GM19239 (cell line): ENCODE measurements around the gene SULT1E1.
"Not testable (repeated sequence)": the region's sequence is repeated elsewhere in the genome, so short reads cannot be mapped to it uniquely, and the experiment has no call there.

ENCODE experiments used
- DNase-seq: peaks from one replicate; pipeline ENCODE4 v3.0.0; 2011; ENCODE audit warnings: low spot score; ENCODE audit not compliant: insufficient read length
- FAIRE-seq: peaks from 2 replicates; lab custom pipeline; 2011; peaks lifted over from hg19 to GRCh38; lab: Jason Lieb, UNC

The SULT1E1 gene

DNA sequence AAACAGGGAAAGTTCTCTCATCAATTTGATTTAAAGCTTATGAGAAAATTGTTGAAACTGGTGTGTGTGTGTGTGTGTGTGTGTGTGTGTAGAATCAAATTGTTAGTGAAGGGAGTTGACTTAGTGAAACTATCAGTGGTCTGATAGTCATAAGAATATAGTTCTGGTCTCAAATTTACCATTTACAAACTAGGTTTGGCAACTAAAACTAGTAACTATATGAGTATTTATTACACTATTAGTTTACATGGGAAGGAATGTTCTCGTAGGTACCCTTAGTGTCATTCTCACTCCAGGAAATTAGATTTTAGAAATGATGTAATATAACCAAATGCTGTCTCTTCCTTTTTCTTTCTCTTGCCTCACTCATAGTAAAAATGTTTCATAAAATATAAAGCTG lies 11.9 kb downstream of the SULT1E1 start:
- FAIRE-seq (peak; percentile 40), DNase-seq (no peak)

DNA sequence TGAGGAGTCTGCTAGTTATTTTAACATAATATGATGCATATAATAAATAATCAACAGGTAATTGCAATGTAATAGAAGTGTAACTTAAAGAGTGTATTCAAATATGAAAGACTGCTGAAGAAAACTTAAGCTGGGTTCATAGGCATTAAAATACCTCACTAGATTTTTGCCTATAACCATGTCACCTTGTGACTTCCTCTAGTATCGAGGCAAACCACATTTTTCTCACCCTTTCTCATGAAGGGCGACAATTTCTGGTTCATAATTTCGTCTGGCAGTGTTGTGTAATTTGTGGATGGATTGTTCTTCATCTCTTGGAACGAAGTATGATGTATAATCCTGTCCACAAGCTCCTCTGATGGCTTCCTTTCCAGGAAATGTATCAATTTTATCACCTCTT lies 16.0 kb downstream of the SULT1E1 start:
- no peak for DNase-seq
- peak; percentile 72 for FAIRE-seq

DNA sequence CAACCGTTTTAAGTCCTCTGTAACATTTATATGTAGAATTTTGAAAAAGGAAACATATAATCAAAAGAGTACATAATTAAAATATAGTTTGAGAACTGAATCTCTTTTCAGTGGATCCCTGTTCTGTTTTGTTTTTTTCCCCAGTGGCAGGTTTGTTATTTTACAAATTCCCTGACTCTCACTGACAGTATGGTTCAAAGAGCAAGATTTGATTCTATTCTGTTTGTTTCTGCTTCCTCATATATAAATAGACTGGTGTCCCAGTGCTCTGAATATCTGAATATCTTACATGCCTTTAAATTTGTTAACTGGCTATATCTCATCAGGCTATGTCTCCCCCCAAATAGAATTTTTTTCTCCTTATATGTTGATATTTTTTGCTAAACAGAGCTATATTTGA lies 16.6 kb downstream of the SULT1E1 start:
- FAIRE-seq (no peak), DNase-seq (no peak)

DNA sequence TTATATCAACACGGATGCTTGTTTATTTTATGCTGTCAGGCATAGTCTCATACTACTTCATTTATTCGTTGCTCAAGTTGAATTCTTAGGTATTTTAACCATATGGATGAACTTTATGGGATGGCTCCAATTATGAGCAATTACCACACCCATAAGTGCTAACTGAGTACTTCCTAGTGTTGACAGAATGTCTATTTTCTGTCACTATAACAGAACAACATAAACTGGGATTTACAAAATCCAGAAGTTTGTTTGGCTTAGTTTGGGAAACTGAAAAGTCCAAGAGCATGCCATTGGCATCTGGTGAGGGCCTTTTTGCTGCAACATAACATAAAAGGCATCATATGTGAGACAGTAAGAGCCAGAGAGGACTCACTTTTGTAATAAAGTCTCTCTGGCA lies 21.0 kb downstream of the SULT1E1 start:
- FAIRE-seq = no peak
- no peak for DNase-seq

DNA sequence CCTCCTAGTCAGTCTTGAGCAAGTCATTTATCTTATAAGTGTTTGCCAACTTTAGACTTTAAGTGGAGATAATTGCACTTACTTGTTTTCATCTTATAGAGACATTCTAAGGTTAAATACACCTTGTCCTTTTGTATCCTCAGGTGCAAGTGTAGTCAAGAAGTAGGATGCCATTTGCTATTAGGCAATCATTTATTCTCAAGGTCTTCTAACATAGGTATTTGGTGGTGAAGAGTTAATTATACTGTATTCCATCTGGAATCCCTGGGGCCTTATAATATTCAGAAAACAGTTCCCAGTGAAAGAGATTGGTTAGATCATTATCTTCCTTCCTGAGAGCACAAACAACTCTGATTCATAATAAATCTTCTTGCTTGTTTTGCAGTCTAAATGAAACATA lies 23.7 kb downstream of the SULT1E1 start:
- DNase-seq (no peak), FAIRE-seq (no peak)

DNA sequence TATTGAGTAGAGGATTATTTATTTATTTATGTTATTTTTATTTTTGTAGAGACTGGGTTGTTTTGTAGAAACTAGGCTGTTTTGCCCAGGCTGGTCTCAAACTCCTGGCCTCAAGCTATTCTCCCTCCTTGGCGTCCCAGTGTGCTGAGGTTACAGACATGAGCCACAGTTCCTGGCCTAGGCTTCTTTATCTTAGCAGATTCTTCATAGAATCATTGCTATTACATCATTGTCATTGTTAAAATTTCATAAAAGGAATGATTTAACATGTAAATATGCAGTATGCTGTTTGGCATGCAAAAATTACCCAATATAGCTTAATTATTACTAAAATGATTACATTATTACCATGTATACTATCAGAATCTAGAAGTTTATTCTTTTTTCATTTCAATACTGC lies 24.2 kb downstream of the SULT1E1 start:
- FAIRE-seq (no peak), DNase-seq (no peak)

DNA sequence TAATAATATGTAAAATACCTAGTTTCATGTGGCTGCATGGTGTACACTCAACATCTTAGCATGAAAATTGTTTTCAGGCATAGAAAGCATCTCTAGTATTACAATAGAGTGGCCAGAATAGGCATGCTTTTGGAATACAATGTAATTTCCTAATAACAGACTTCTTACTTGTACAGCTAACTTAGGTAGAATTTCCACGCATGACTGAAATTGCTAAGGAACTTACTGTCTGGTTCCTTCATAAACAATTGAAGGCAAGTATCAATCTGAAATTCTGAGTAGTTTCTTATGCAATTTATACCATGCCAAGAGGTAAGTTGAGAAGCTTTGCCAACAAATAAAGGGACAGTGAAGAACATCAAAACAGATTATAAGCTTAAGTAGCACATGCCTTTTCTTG lies 26.7 kb downstream of the SULT1E1 start:
- no peak for DNase-seq
- no peak for FAIRE-seq

DNA sequence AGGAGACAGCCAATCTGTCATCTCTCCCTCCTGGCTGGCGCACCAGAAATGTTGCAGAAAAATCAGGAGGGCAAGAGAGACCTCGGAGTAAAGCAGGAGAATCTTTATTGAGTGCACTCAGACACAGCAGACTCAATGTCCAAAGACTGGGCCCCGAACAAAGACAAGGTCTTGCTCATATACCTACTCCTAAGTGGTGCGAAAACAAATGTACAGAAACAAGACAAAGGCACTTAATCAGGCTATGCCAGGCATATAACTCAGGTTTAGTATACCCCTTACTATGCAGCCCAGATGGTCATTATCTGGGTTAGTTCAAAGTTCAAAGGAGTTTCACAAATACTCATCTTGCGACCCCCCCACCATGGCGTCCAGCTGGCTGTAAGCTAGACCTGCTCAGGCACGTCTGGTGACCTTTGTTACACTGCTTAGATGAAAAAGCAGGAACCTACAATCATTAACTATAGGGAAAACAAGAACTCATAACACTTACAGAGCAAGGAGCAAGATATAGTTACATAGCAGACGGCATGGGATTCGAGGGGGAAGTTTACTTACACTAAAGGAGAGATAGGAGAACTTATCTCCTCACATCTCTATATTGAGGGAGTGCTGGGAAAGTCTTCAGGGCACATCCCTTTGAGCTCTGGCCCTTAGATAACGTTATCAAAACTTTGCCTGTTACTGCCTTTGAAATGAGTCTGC lies 27.5 kb downstream of the SULT1E1 start:
- DNase-seq (no peak), FAIRE-seq (no peak)

DNA sequence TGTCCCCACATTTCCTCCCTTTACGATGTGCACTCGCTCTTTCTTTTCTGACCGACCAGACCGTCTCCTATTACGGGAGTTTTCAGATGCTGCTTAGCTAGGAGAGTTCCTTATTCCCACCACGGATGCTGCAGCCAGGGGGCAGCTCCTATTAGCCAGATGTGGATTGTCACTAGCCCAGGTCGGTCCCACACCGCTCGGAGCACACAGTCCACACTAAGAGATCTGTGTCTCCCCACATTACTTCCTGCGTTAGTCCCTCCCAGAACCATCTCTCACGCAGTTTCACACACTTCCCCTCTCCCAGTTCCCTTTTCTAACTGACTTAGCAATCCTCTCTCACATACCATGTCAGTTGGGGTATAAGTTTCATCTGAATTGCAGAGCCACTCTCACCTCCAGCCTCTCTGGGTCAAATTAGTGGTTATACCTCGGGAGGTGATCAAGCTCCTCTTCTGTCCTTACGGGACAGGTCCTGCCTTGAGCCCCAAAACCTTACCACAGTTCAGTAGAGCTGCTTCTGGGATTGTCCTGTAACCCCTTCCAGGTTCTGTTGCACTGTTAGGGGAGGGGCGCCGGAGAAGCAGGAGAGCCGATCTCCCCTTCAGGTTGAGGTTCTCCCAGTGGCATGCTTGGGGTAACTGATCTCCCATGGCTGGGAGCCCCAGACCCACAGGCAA lies 28.2 kb downstream of the SULT1E1 start:
- DNase-seq = peak; percentile 24
- FAIRE-seq = peak; percentile 98

DNA sequence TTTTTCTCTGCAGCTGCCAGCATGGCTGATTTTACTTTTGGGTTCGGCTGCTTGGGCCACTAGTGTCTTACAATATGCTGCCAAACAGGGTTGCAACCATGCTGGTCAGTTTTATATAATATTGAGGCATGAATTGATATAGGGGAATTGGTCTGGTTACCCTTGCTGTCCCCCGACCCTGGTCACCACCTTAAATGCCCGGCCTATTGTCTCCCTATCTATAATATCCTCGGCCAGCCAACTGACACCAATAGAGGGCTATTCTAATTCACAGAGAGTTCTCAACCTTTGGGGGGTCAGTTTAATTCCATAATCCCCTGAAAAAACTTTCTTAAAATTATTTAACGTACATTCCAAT lies 28.7 kb downstream of the SULT1E1 start:
- FAIRE-seq = no peak
- no peak for DNase-seq

DNA sequence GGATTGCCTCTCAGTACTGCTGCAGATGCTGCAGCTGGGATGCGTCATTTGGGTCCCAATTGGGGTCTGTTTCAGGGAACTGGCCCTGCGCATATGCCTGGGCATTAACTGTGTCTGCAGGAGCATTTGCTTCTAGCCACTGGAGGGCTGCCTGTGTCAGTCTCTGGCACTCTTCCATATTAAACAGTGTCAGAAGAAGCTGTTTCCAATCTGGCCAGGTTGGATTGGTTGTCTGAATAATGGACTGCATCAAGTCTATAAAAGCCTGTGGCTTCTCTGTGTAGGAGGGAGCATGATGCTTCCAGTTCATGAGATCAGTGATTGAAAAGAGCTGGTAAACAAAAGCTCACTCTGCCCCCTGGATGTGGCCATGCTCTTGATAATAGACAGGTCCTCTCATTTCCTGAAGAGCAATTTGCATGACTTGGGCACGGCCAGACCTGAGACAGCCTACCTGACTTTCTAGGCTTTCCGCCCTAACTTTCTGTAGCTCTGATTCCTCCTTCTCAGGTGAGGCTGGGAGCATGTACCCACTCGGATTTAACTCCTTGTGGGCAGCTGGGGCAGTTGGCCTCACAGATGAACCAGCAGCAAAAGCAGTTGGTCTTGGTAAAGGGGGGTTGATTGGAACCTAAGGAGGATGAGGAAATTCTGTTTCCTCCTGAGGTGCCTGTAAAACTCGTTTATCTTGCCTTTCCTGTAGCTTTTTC lies 29.2 kb downstream of the SULT1E1 start:
- FAIRE-seq (peak; percentile 55), DNase-seq (no peak)

DNA sequence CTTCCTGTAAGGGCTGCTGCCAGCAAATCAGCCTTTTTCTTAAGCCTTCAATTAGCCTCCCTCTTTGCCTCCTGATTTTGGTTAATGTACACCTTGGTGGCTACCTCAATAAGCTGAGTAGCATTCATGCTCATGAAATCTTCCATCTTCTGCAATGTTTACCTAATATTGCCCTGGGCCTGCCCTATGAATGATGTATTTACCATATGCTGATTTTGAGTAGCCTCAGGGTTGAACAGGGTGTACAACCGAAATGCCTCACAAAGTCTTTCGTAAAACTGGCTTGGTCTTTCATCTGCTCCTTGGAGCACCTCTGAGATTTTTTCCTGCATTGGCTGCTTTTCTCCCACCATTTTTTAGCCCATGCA lies 29.8 kb downstream of the SULT1E1 start:
- DNase-seq = no peak
- FAIRE-seq = peak; percentile 51

DNA sequence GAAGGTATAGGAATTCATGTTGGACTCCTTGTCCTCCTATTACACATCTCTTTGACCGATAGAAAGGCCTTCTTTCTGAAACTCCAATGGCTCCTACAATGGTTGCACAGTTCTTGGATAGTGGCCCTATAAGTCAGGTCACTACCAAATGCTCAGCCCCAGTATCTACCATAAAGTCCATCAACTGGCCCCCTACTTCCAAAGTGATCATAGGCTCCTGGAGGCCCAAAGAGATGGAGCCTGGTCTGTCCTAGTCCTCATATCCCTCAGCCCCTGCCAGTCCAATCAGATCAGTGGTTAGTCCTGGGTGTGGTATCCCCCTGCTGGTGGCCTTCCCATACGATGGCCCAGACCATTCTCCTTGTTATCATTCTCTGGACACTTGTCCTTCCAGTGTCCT lies 30.3 kb downstream of the SULT1E1 start:
- FAIRE-seq (no peak), DNase-seq (no peak)

DNA sequence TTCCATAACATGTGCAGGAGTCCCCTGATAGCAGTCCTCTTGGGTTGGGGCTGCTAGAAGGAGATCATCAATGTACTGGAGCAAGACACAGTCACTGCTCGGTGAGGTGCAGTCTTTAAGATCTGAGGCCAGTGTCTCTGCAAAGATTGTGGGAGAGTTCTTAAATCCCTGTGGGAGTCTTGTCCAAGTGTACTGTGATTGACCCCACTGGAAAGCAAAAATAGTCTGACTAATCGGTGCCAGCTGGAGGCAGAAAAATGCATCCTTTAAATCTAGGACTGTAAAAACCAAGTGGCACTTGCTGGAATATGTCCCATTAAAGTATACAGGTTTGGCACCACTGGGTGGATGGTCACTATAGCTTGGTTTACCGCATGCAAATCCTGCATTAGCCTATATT lies 31.1 kb downstream of the SULT1E1 start:
- DNase-seq (no peak), FAIRE-seq (no peak)

DNA sequence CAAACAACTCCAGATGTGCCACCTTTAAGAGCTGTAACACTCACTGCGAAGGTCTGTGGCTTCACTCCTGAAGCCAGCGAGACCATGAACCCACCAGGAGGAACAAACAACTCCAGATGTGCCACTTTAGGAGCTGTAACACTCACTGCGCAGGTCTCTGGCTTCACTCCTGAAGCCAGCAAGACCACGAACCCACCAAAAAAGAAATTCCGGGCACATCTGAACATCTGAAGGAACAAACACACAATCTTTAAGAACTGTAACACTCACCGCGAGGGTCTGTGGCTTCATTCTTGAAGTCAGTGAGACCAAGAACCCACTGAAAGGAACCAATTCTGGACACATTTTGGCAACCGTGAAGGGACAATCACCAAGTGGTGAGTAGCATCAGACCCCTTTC lies 34.9 kb downstream of the SULT1E1 start:
- FAIRE-seq, DNase-seq: not testable (repeated sequence)

DNA sequence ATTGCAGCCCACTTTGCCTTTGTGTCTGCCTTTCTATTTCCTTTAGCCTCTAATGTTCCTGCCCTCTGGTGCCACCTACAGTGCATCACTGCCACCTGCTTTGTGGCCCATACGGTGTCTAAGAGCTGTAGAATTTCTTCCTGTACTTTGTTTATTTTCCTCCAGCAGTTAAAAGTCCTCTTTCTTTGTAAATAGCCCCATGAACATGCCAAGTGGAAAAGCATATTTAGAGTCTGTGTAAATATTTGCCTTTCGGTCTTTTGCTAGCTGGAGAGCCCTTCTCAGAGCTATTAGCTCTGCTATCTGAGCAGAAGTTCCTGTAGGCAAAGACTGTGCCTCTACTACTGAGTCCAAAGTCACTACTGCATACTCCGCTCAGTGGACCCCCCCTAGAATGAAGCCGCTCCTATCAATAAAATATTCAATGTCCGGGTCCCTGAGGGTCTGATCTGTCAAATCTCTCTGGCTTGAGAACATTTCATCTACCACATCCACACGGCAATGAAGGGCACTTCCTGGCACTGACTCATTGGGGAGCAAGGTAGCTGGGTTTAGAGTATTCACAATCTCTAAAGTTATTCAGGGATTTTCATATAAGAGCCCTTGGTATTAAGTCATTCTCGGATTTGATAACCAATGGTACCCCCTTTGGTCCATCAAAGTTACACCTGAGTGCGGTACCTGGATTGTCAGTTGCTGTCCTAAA lies 36.3 kb downstream of the SULT1E1 start:
- DNase-seq (no peak), FAIRE-seq (peak; percentile 4)

DNA sequence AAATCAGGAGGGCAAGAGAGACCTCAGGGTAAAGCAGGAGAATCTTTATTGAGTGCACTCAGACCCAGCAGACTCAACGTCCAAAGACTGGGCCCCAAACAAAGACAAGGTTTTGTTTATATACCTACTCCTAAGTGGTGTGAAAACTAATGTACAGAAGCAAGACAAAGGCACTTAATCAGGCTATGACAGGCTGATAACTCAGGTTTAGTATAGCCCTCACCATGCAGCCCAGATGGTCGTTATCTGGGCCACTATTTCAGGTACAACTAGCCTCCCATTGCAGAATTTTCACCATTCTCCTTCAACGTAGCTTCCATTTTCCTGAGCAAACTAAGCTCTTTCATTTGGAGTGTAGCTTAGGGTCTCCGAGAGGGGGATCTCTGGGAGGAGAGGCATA lies 36.9 kb downstream of the SULT1E1 start:
- FAIRE-seq = no peak
- no peak for DNase-seq

DNA sequence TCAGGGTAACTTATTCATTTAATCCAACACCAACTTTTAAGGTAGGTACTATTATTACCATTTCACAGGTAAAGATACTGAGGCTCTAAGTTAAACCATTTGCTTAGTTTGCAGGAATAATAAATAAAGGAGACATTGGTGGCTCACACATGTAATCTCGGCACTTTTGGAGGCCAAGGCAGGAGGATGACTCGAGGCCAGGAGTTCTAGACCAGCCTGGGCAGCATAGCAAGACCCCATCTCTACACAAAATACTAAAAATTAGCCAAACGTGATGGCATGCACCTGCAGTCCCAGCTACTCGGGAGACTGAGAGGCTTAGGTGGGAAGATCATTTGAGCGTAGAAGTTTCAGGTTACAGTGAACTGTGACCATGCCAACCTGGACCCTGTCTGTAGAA lies 37.7 kb downstream of the SULT1E1 start:
- DNase-seq = no peak
- FAIRE-seq = no peak

DNA sequence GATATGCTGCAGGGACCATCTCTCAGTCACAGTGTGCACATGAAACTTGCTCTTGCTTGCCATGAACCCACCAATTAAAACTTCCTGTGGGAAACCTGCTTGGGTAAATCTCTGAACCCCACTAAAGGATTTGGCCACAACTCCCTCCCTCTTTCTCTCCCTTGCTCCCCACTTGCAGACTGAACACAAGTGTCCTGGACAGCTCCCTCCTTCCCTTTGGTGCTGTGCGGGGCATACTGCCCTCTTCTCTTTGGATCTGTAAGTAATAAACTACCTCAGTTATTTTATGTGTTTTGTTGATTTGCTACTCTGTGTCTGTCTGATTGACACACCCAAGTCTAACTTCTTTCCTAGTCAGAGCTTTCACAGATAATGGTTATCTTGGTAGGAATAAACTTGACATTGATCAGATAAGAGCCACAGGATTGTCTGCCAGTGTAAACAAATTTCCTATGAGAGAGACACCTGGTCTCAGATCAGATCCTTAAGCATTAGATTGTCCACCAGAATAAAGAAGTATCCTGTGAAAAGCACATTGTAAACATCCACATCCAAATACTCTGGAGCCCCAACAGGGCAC lies 41.8 kb downstream of the SULT1E1 start:
- no peak for FAIRE-seq
- no peak for DNase-seq

DNA sequence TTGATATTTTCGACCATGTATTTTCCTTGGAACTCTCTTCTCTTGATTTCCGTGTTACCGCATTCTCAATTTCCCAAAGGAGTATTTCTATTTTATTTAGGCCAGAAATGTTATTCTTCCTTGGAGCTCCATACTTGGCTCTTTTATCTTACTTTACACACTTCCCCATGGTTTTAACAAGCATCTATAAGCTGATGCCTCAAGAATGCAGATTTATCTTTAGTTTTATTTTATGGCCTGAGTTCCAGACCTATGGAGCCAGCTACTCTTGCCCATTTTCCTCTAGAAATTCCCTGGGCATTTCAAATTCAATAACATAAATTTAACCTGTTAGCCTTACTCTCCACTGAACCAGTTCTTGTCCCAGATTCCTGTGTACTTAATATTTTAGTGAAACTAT lies 43.7 kb downstream of the SULT1E1 start:
- no peak for FAIRE-seq

DNA sequence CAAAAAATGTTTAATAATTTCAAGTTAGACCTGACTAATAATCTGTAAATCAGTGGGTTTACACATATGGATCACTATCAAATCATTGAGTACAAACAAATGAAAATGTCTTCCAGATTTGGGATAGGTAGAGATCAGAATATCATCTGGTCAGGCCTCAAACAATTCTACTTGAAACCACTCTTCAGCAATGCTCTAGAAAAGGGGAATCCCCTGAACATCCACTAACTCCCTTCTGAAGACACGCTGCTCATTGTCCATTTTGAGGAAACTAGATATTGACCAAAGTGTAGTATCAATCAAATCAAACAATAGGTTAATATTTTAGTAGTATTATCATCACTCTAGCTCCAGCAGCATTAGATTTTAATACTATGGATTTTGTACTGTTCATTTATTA lies 46.3 kb downstream of the SULT1E1 start:
- DNase-seq (no peak), FAIRE-seq (peak; percentile 66)

More for the DNA sequence above, 43.7 kb downstream of the SULT1E1 start:
- no peak for DNase-seq
